H1 (cell line): ENCODE measurements around the gene UGT1A10. TPM values are rescaled to one million over a fixed set of nuclear protein-coding genes. Genes with fewer than 3 reads are reported as not detected.
A peak's percentile ranks its signal among the peaks of the same experiment; 100 is the strongest.

Experiments used
- CTCF ChIA-PET: fragments of 300-600 bp; sonication (Branson Sonifier 250); formaldehyde crosslinking; loops from one replicate; lab custom pipeline; 2021; ENCODE audit not compliant: partially characterized antibody; lab: Charles Lee
- POLR2A ChIA-PET: fragments of 300-600 bp; sonication (Branson Sonifier 250); formaldehyde crosslinking; loops from one replicate; lab custom pipeline; 2021; ENCODE audit warnings: inconsistent platforms; ENCODE audit not compliant: partially characterized antibody; lab: Charles Lee
- DNase-seq, 2 experiments: peaks; one replicate each; pipeline versions ENCODE4 v3.0.0 to v3.0.0-alpha.2; 2010 to 2022; ENCODE audit warnings: low spot score in 2 of 2, low read depth in 1 of 2, mixed read lengths in 1 of 2
- FAIRE-seq: peaks from 2 replicates; lab custom pipeline; 2011; peaks lifted over from hg19 to GRCh38; lab: Jason Lieb, UNC
- H2AFZ ChIP-seq: 2 replicates; pipeline ENCODE4 v1.8.1; 2012; ENCODE audit warnings: low read length, inconsistent platforms
- H2AK5ac ChIP-seq: 2 replicates; pipeline ENCODE4 v1.6.1; 2013; ENCODE audit warnings: low read depth, low read length
- H2BK120ac ChIP-seq: replicated peaks from 2 replicates; pipeline ENCODE3; 2013; ENCODE audit warnings: low read depth, low read length, inconsistent platforms
- H2BK12ac ChIP-seq: 2 replicates; pipeline ENCODE4 v1.6.1; 2013; ENCODE audit warnings: low read depth, low read length
- H2BK15ac ChIP-seq: 2 replicates; pipeline ENCODE4 v1.6.1; 2013; ENCODE audit warnings: low read length
- H2BK20ac ChIP-seq: 2 replicates; pipeline ENCODE4 v1.6.1; 2013; ENCODE audit warnings: low read length
- H2BK5ac ChIP-seq: 2 replicates; pipeline ENCODE4 v1.6.1; 2013; ENCODE audit warnings: low read depth, low read length
- H3K14ac ChIP-seq: 2 replicates; pipeline ENCODE4 v1.6.1; 2013; ENCODE audit warnings: inconsistent platforms; ENCODE audit not compliant: insufficient read length
- H3K18ac ChIP-seq: 2 replicates; pipeline ENCODE4 v1.6.1; 2013; ENCODE audit warnings: low read length; ENCODE audit errors: extremely low read depth
- H3K23ac ChIP-seq: 2 replicates; pipeline ENCODE4 v1.6.1; 2013; ENCODE audit warnings: inconsistent platforms; ENCODE audit not compliant: insufficient read length
- H3K23me2 ChIP-seq: 2 replicates; pipeline ENCODE4 v1.6.1; 2013; ENCODE audit warnings: low read depth, low read length
- H3K27ac ChIP-seq: 2 replicates; pipeline ENCODE4 v1.6.1; 2011; ENCODE audit warnings: low read depth, low read length, inconsistent platforms
- H3K27me3 ChIP-seq, 4 experiments: replicated peaks in 1 of 4; 1 replicate in 1 of 4; 2 replicates in 3 of 4; pipeline versions ENCODE4 v1.6.1 to v1.8.1; 2011 to 2013; ENCODE audit warnings: low read length in 3 of 4, mild to moderate bottlenecking in 3 of 4, inconsistent platforms in 2 of 4, mixed read lengths in 2 of 4, moderate library complexity in 1 of 4; ENCODE audit not compliant: control insufficient read depth in 3 of 4, insufficient read depth in 3 of 4; ENCODE audit errors: extremely low read depth in 1 of 4
- H3K36me3 ChIP-seq, 4 experiments: 2 replicates each; pipeline versions ENCODE4 v1.6.1 to v1.8.1; 2011 to 2013; ENCODE audit warnings: mild to moderate bottlenecking in 4 of 4, low read length in 3 of 4, moderate library complexity in 2 of 4, control low read depth in 1 of 4, inconsistent platforms in 1 of 4; ENCODE audit not compliant: insufficient read depth in 4 of 4, control insufficient read depth in 2 of 4
- H3K4ac ChIP-seq: replicated peaks from 2 replicates; pipeline ENCODE3; 2013; ENCODE audit warnings: low read length, low read depth, mixed read lengths, inconsistent platforms; ENCODE audit not compliant: insufficient read length
- H3K4me1 ChIP-seq, 4 experiments: replicated peaks in 1 of 4; 1 replicate in 1 of 4; 2 replicates in 3 of 4; pipeline versions ENCODE4 v1.6.1 to v1.8.1; 2011 to 2013; ENCODE audit warnings: low read length in 3 of 4, inconsistent platforms in 2 of 4, mixed read lengths in 1 of 4; ENCODE audit not compliant: insufficient read depth in 4 of 4, control insufficient read depth in 3 of 4
- H3K4me2 ChIP-seq, 2 experiments: 2 replicates each; pipeline versions ENCODE4 v1.6.1 to v1.8.1; 2011 to 2013; ENCODE audit warnings: low read depth in 2 of 2, low read length in 2 of 2, control low read depth in 1 of 2, inconsistent platforms in 1 of 2, mild to moderate bottlenecking in 1 of 2; ENCODE audit not compliant: insufficient read depth in 1 of 2
- H3K4me3 ChIP-seq, 4 experiments: fragments of 200-600, 300-600 bp in 1 of 4; sonication (generic), shearing (Covaris generic), sonication (Bioruptor Twin) in 1 of 4; 2 replicates each; pipeline versions ENCODE4 v1.5.1 to v1.8.1; 2011 to 2016; ENCODE audit warnings: low read length in 4 of 4, low read depth in 3 of 4, control low read depth in 2 of 4, inconsistent platforms in 2 of 4, mild to moderate bottlenecking in 2 of 4, mixed read lengths in 1 of 4, moderate library complexity in 1 of 4; ENCODE audit not compliant: insufficient read depth in 2 of 4; ENCODE audit errors: extremely low read depth in 1 of 4
- H3K56ac ChIP-seq: replicated peaks from 2 replicates; pipeline ENCODE3; 2013; ENCODE audit warnings: low read depth, mild to moderate bottlenecking, mixed read lengths, low read length, inconsistent platforms; ENCODE audit not compliant: insufficient read length
- H3K79me1 ChIP-seq: 2 replicates; pipeline ENCODE4 v1.6.1; 2013; ENCODE audit warnings: low read depth, low read length, control low read depth
- H3K79me2 ChIP-seq, 2 experiments: 2 replicates each; pipeline versions ENCODE4 v1.6.1 to v1.8.1; 2012 to 2013; ENCODE audit warnings: low read length in 2 of 2, mild to moderate bottlenecking in 2 of 2, inconsistent platforms in 1 of 2; ENCODE audit not compliant: insufficient read depth in 2 of 2, control insufficient read depth in 1 of 2
- H3K9ac ChIP-seq, 4 experiments: replicated peaks in 1 of 4; 1 replicate in 1 of 4; 2 replicates in 3 of 4; pipeline versions ENCODE4 v1.6.1 to v1.8.1; 2011 to 2013; ENCODE audit warnings: low read depth in 3 of 4, low read length in 3 of 4, control low read depth in 2 of 4, mild to moderate bottlenecking in 2 of 4, moderate library complexity in 2 of 4, inconsistent platforms in 1 of 4; ENCODE audit errors: extremely low read depth in 1 of 4
- H3K9me3 ChIP-seq, 2 experiments: 2 replicates each; pipeline versions ENCODE4 v1.6.1 to v1.8.1; 2012 to 2013; ENCODE audit warnings: mild to moderate bottlenecking in 2 of 2, moderate library complexity in 2 of 2, control low read depth in 1 of 2, inconsistent platforms in 1 of 2, low read depth in 1 of 2, low read length in 1 of 2, mixed read lengths in 1 of 2; ENCODE audit not compliant: insufficient read depth in 2 of 2
- H4K20me1 ChIP-seq, 2 experiments: replicated peaks in 1 of 2; 2 replicates each; pipeline versions ENCODE3 to v1.8.1; 2011 to 2013; ENCODE audit warnings: inconsistent platforms in 2 of 2, low read length in 2 of 2, mild to moderate bottlenecking in 1 of 2; ENCODE audit not compliant: insufficient read depth in 2 of 2, control insufficient read depth in 1 of 2
- H4K5ac ChIP-seq: 2 replicates; pipeline ENCODE4 v1.6.1; 2013; ENCODE audit warnings: low read length, low read depth, mixed read lengths, inconsistent platforms; ENCODE audit not compliant: insufficient read length
- H4K8ac ChIP-seq: 2 replicates; pipeline ENCODE4 v1.8.0; 2013; ENCODE audit warnings: mild to moderate bottlenecking, moderate library complexity, low read length, inconsistent platforms; ENCODE audit not compliant: insufficient read depth; ENCODE audit errors: extremely low read depth
- H4K91ac ChIP-seq: replicated peaks from 2 replicates; pipeline ENCODE3; 2013; ENCODE audit warnings: low read length, mixed read lengths, inconsistent platforms; ENCODE audit not compliant: insufficient read length
- CEBPB ChIP-seq: IDR thresholded peaks from 2 replicates; pipeline ENCODE4 v1.6.1; 2012; ENCODE audit warnings: low read depth, low read length
- JUN ChIP-seq: IDR thresholded peaks from 2 replicates; pipeline ENCODE4 v1.6.1; 2011; ENCODE audit warnings: low read depth, mild to moderate bottlenecking, improper control_type of control experiment, low read length
- SAP30 ChIP-seq: fragments of 300-600 bp; sonication (generic); IDR thresholded peaks from 2 replicates; pipeline ENCODE4 v1.7.1; 2012; ENCODE audit warnings: low read length, moderate library complexity, mild to moderate bottlenecking, inconsistent platforms; ENCODE audit not compliant: insufficient read depth, insufficient replicate concordance
- SUZ12 ChIP-seq: fragments of 200-600 bp; sonication (generic); IDR thresholded peaks from 2 replicates; pipeline ENCODE4 v1.6.1; 2012; ENCODE audit warnings: mild to moderate bottlenecking, inconsistent platforms, low read length, moderate library complexity, mixed read lengths
- YY1 ChIP-seq: IDR thresholded peaks from 2 replicates; pipeline ENCODE4 v1.6.1; 2011; ENCODE audit warnings: low read depth, mild to moderate bottlenecking, low read length
- WGBS, 2 experiments: shearing (Covaris generic) in 1 of 2; methylation state at CpG; one replicate each; pipeline versions ENCODE4 v1.1.6 to v1.1.7; 2013 to 2015; ENCODE audit warnings: low lambda C conversion rate in 2 of 2, mixed read lengths in 2 of 2, inconsistent platforms in 1 of 2, low coverage in 1 of 2, missing lambda C conversion rate in 1 of 2; ENCODE audit not compliant: insufficient replicate concordance in 2 of 2, insufficient coverage in 1 of 2, insufficient read length in 1 of 2; ENCODE audit errors: extremely low coverage in 1 of 2, missing lambda C conversion rate in 1 of 2; 5-methylcytosine and 5-hydroxymethylcytosine counted together
- polyA plus RNA-seq, 7 experiments: library from polyadenylated mRNA; depleted of rRNA in 3 of 7; stranded (reverse) in 5 of 7; unstranded in 2 of 7; fragments of >200 nt in 5 of 7; fragments of 200-250 nt in 2 of 7; gene quantifications; 1 replicate in 5 of 7; 2 replicates in 1 of 7; 4 replicates in 1 of 7; pipeline versions ENCODE4 v1.2.1 to v1.2.3, GENCODE V29; 2011 to 2013; ENCODE audit warnings: missing spikeins in 2 of 7, mixed read lengths in 2 of 7
- total RNA-seq: library from RNA; stranded (reverse); fragmentation: NEBNext Ultra II Directional; extraction: Animal tissue kit (Norgen Biotek cat#: 25700); gene quantifications from 2 replicates; pipeline ENCODE4 v1.2.1, GENCODE V29; 2021

UGT1A10 gene
- total and polyA plus RNA-seq, 2 of the 8 experiments (the other 6 are each of a cell fraction or from before 2014, with no cell fraction given) = not detected

GRCh38 chr2:233688341-233688740 is 52.1 kb downstream of the UGT1A10 start:
- H4K8ac ChIP-seq = no peak overlapping the region
- peaks cover 0 to 8% (median 2%) of the 10 kb centered on the region in 4 experiments; a peak in 1 of 7 replicates for H3K4me1 ChIP-seq
- no peak overlapping the region for H2AFZ ChIP-seq
- H3K18ac ChIP-seq = no peak overlapping the region
- no peak overlapping the region for H3K56ac ChIP-seq
- no peak overlapping the region for H4K91ac ChIP-seq
- no peaks in the 10 kb centered on the region for H3K36me3 ChIP-seq
- H2BK5ac ChIP-seq = no peak overlapping the region
- peaks cover 2% of the 10 kb centered on the region; the same call in 1 of the 2 replicates for H3K23me2 ChIP-seq
- no peaks in the 10 kb centered on the region for H3K27me3 ChIP-seq
- 87% methylated on average over 5 of the region's 5 CpGs; no CpG with 5 or more reads in 1 of the 2 experiments for WGBS, 2 experiments
- no peak overlapping the region for H2AK5ac ChIP-seq
- no peak overlapping the region for H2BK12ac ChIP-seq
- H3K4me2 ChIP-seq = no peak overlapping the region
- H2BK15ac ChIP-seq = no peak overlapping the region
- H3K23ac ChIP-seq = no peak overlapping the region
- no peak overlapping the region for H3K4ac ChIP-seq
- no peak overlapping the region for H2BK120ac ChIP-seq
- ChIA-PET CTCF (no interaction called here), POLR2A (no interaction called here)
- H4K5ac ChIP-seq = no peak overlapping the region
- no peak overlapping the region for H3K27ac ChIP-seq
- H4K20me1 ChIP-seq = no peaks in the 10 kb centered on the region
- no peak overlapping the region for H3K4me3 ChIP-seq
- H3K9me3 ChIP-seq = no peaks in the 10 kb centered on the region
- H3K79me2 ChIP-seq = no peaks in the 10 kb centered on the region
- DNase-seq (no peak), FAIRE-seq (peak; percentile 45)
- H3K79me1 ChIP-seq = no peaks in the 10 kb centered on the region
- H3K9ac ChIP-seq = no peak overlapping the region
- H3K14ac ChIP-seq = no peak overlapping the region
- no peak overlapping the region for H2BK20ac ChIP-seq
- TF ChIP-seq SAP30 (no peak), YY1 (no peak), SUZ12 (no peak), CEBPB (no peak), JUN (no peak)
